Kidney glomerular epithelial cell (primary cell): Measurements from ENCODE around the gene A3GALT2.

ENCODE experiments used
- DNase-seq: peaks from one replicate; lab custom pipeline; 2025; lab: John Stamatoyannopoulos, UW

The A3GALT2 gene

GRCh38 chr1:33272509-33272908 is 48.4 kb downstream of the A3GALT2 start:
- DNase-seq: no peak

GRCh38 chr1:33271666-33272505 is 49.0 kb downstream of the A3GALT2 start:
- no peak for DNase-seq

GRCh38 chr1:33270808-33271465 is 50.0 kb downstream of the A3GALT2 start:
- DNase-seq: no peak

DNA sequence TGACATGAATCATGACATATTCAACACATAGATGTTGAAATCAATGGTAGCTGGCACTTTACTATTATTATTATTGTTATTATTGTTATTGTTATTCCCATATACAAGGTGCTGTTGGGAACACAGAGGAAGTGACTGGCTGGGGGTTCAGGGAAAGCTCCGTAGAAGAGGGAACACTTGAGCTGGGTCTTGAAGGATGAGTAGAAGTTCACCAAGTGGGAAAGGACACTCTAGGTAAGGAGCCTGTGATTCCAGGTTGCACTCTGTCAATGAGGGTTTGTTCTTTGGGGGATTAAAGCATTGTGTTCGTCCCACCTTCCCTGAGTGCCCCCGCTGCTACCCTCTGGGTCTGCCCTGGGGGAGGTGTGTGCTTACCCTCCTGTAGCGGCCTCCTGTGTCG is 50.5 kb downstream of the A3GALT2 start:
- no peak for DNase-seq

GRCh38 chr1:33269621-33270020 is 51.3 kb downstream of the A3GALT2 start:
- DNase-seq: no peak

- no peak for DNase-seq
Measured at GRCh38 chr1:33268927-33269610, 51.8 kb downstream of the A3GALT2 start.

DNA sequence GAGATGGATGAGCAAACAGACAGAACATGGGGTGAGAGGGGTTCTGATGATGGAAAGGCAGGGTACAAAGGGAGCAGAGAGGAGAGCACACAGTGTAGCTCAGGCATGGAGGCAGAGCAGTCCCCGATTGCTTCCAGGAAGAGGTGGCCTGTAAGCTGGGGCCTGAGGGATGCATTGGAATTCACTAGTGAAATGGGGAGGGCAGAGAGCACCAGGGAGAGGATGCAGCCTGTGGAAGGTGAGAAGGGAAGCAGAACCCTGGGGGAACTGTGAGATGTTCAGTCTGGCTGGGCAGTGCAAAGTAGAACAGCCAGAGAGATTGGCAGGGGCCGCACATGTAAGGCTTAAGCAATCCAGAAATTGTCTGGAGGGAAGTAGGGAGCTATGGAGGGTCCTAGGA is 52.4 kb downstream of the A3GALT2 start:
- no peak for DNase-seq

GRCh38 chr1:33267468-33268205 is 53.3 kb downstream of the A3GALT2 start:
- no peak for DNase-seq

DNA sequence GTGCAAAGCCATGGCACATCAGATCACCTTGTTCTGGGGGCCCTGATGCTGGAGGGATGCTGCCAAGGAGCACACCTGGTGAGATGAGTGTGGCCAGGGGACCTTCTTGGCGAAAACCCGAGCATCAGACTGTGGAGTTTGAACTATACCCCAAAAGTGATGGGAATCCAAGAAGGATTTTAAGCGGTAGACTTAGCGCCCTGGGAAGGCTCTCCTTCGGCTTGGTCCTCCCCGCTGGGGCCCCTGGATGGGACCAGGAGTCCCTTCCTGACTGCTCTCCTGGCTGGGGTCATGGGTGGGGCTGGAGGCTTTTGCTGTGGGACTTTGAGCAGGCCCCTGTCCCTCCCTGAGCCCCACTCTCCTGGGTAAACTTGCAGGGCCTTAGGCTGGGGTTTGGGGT is 54.1 kb downstream of the A3GALT2 start:
- no peak for DNase-seq

- DNase-seq: no peak
Measured at GRCh38 chr1:33265780-33266605, 54.9 kb downstream of the A3GALT2 start.

GRCh38 chr1:33263890-33264504 is 56.9 kb downstream of the A3GALT2 start:
- DNase-seq: no peak

DNA sequence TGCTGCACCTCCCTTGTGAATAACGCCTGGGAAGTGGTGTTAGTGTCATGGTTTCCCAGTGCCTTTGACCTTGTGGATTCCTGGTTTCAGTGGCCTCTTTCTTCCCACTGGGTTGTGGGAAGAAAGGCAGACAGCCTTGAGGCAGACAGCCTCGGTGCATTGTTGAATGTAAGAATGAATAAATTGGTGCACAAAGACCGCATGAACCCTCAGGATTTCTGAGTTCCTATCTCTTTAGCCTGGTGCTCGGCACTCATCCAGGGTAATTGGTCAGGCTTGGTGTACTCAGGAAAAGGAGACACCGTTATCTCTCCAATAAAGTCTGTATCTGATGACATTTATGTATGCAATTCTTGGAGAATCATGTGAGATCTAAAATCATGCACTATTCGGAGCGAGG is 59.6 kb downstream of the A3GALT2 start:
- DNase-seq: no peak

DNA sequence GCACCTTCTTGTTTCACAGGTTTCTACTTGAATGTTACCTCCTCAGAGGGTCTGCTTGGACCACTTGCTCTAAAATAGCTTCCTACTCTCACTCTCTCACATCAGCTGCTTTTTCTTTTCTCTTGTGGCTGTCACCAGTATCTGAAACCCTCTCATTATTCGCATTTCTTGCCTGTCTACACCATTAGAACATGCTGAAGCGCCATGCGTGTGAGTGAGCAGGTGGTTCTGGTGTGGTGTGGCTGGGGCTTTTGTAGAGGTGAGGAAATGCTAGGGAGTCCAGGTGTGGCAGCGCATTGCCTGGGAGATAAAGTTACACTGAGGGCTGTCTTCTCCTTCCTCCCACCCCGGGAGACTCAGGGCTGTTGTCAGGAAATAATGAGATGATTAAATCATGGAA is 60.5 kb downstream of the A3GALT2 start:
- no peak for DNase-seq

GRCh38 chr1:33259879-33260278 is 61.0 kb downstream of the A3GALT2 start:
- DNase-seq: no peak

DNA sequence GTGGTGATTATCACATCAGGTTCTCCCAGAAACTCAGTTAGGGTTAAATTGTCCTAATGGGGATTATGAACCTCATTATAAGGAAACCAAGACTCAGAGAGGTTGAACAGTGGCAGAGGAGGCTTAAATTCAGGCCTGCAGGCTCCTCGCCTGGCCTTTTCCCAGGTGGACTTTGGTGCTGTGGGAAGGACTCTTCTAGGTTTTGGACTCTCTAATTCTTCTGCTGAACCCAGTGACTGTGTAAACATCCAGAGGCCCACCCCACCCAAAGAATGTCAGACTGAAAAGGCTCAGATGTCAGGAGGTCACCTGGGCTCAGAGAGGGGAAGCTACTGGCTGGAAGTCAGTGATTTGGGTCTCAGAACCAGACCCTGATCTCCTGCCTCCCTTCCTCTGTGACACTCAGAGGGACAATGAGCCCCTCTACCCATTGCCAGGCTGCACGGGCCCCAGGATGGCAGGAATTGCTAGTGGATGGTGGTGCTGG is 62.1 kb downstream of the A3GALT2 start:
- no peak for DNase-seq

DNA sequence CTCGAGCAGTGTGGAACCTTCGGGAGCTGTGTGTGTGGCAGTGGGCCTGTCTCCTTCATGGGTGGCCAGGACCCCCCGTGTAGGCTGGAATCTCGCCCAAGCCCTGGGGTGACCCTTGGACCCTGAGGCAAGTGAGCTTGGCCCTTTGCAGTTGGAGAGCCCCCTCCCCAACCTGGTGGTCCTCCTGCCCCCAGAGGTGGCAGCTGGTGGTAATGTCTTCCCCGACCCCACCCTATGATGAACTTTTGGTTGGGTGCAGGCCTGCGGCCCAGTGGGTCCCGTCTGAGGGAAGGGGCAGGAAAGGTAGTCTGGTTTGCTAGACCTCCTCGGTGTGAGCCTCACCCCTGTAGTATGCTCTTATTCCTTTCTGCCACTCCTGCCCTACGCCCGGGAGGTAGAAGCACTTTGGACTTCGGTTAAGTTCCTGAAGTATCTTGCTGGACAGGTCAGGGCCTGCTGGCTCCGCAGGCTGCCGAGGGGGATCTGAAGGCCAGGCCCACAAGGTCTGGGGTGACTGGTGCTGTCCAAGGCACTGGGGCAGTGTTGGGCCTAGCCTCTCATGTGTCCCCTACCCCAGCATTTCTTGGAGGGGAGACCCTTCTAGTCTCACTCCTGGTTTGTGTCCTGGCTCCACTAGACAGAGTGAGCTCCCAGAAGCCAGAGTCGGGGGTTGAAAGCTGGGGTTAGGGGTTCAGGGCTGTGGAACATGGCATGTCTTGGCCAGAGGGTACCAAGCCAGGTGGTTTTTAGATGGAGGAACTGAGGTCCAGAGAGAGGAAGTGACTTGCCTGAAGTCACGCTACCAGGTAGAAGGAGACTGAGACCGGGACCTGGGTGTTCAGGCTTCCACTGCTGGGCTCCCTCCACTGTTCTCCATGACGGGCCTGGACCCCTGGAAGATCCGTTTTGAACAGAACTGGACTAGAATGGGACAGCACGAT is 62.9 kb downstream of the A3GALT2 start:
- DNase-seq: no peak

DNA sequence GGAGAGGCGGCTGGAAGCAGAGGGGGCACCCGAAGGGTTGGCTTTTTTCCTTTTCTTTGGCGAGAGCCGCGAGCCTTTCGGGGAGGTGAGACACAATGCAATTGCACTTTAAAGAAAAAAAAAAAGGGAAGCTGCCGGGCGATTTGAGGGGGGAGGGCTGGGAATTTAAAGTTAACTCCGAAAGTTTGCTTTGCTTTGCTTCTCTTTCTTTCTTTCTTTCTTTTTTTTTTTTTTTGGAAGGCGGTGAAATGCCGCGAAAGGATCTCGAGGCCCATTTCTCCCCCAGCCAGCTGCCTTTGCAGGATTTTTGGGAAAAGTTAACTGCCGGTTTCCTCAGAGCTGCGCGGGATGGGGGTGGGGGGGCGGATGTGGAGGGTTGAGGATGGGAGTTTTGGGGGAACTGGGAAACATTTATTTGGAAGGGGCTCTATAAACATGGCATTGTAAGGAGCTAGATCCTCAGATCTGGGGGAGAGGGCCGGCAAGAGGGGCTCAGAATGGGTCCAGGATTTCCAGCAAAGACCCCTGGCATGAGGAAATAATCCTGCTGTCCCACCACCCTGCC is 63.6 kb downstream of the A3GALT2 start:
- no peak for DNase-seq
